ENCODE measurements around the gene UNC93B1. TPM values are rescaled to one million over a fixed set of nuclear protein-coding genes. Genes with fewer than 3 reads are reported as not detected.

The UNC93B1 gene
- total RNA-seq, 1 experiment from 2014 or later = 26.5 TPM

GRCh38 chr11:68013611-68014156, 9.8 kb upstream of the UNC93B1 start:
- no peak overlapping the region for H3K4me3 Mint-ChIP-seq (ENCODE audit: unreplicated experiment)
- intact Hi-C loops (cut with micrococcal nuclease; ENCODE audit: unreplicated experiment) = no loop called here
- CTCF ChIA-PET = interaction anchor here (1.0 kb wide), 1 partner anchor 195 kb away, joined by 4 read pairs; no protein-coding TSS in a partner anchor
- no peak for DNase-seq
- no peaks in the 10 kb centered on the region for H3K9me3 Mint-ChIP-seq (ENCODE audit: unreplicated experiment)
- Histone ChIP-seq H3K27me3 (replicated peaks; ENCODE audit: control insufficient read depth, insufficient read depth, low read length) (no peaks in the 10 kb centered on the region), H3K4me1 (peaks cover 65% of the 10 kb centered on the region), H3K9me3 (no peaks in the 10 kb centered on the region), H3K36me3 (ENCODE audit: control insufficient read depth, insufficient read depth, low read length) (no peaks in the 10 kb centered on the region), H3K4me3 (ENCODE audit: low read depth, low read length) (no peak overlapping the region)
- peaks cover 35% of the 10 kb centered on the region for H3K4me1 Mint-ChIP-seq (ENCODE audit: low read depth, unreplicated experiment)
- no peak for TF ChIP-seq CTCF (IDR thresholded peaks at IDR 0.05; ENCODE audit: insufficient read depth in 1 of 2, low read depth in 1 of 2, low read length in 1 of 2, severe bottlenecking in 1 of 2, unreplicated experiment in 1 of 2)
- BruUV-seq (replicated peaks) = no TSS peak
- peaks cover 7% of the 10 kb centered on the region for H3K36me3 Mint-ChIP-seq (ENCODE audit: insufficient read depth, unreplicated experiment)
- no peaks in the 10 kb centered on the region for H3K27me3 Mint-ChIP-seq (ENCODE audit: insufficient read depth, unreplicated experiment)
- peak overlapping the region; percentile 64 for H3K27ac Mint-ChIP-seq (ENCODE audit: unreplicated experiment)
- POLR2A ChIA-PET = interaction anchor here (0.6 kb wide), 1 partner anchor 10 kb away, joined by 4 read pairs; no protein-coding TSS in a partner anchor

- POLR2A ChIA-PET = interaction anchor here (0.6 kb wide), 1 partner anchor 10 kb away, joined by 4 read pairs; no protein-coding TSS in a partner anchor
- no peak for TF ChIP-seq CTCF (IDR thresholded peaks at IDR 0.05; ENCODE audit: insufficient read depth in 1 of 2, low read depth in 1 of 2, low read length in 1 of 2, severe bottlenecking in 1 of 2, unreplicated experiment in 1 of 2)
- Mint-ChIP-seq H3K9me3 (ENCODE audit: unreplicated experiment) (no peaks in the 10 kb centered on the region), H3K36me3 (ENCODE audit: insufficient read depth, unreplicated experiment) (peaks cover 7% of the 10 kb centered on the region), H3K27ac (ENCODE audit: unreplicated experiment) (peak overlapping the region; percentile 64), H3K27me3 (ENCODE audit: insufficient read depth, unreplicated experiment) (no peaks in the 10 kb centered on the region), H3K4me3 (ENCODE audit: unreplicated experiment) (no peak overlapping the region), H3K4me1 (ENCODE audit: low read depth, unreplicated experiment) (peaks cover 33% of the 10 kb centered on the region)
- no TSS peak for BruUV-seq (replicated peaks)
- Histone ChIP-seq H3K9me3 (no peaks in the 10 kb centered on the region), H3K36me3 (ENCODE audit: control insufficient read depth, insufficient read depth, low read length) (no peaks in the 10 kb centered on the region), H3K4me3 (ENCODE audit: low read depth, low read length) (no peak overlapping the region), H3K27me3 (replicated peaks; ENCODE audit: control insufficient read depth, insufficient read depth, low read length) (no peaks in the 10 kb centered on the region), H3K4me1 (peaks cover 67% of the 10 kb centered on the region)
- DNase-seq = peak; percentile 69 to 87
- CTCF ChIA-PET = interaction anchor here (1.0 kb wide), 1 partner anchor 196 kb away, joined by 4 read pairs; no protein-coding TSS in a partner anchor
- intact Hi-C loops (cut with micrococcal nuclease; ENCODE audit: unreplicated experiment) = no loop called here
These were observed 9.1 kb upstream of the UNC93B1 start for GRCh38 chr11:68012843-68013610.

DNA sequence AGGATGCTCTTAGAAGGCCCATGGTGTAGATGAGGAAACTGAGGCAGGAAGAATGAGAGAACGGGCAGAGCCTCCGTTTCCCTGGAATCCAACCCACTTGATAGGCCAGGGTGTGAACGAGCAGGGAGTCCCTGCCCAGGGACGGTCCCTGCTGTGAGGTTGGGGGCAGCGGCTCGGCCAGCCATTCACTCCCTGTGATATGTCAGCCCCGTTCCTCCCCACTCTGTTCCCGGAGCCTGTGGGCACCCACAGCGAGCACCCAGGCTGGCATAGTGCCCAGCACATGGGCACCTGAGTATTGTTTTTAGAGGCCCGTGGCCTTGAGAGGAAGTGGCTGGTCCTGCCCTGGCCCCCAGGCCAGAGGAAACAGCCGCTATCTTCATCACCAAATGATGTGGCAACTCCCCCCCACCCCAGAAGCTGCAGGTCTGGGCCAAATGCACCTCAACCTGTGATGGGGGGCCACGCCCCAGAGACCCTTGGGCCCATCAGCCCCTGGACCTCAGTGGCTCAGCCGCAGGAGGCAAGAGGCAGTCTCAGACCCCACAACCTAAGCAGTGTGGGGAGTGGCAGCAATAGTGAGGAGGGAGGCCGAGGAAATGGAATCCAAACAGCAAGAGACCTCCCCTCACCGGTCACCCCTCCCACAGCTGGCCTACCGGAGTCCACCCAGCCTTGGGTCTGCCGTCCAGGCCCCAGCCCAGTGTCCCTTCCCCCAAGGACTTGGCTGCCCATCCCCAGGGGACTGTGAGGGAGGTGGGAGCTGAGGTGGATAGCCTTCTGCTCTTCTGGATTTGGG, 8.3 kb upstream of the UNC93B1 start:
- intact Hi-C loops (cut with micrococcal nuclease; ENCODE audit: unreplicated experiment) = no loop called here
- Mint-ChIP-seq H3K9me3 (ENCODE audit: unreplicated experiment) (no peaks in the 10 kb centered on the region), H3K4me1 (ENCODE audit: low read depth, unreplicated experiment) (peaks cover 30% of the 10 kb centered on the region), H3K27ac (ENCODE audit: unreplicated experiment) (peak overlapping the region; percentile 64), H3K36me3 (ENCODE audit: insufficient read depth, unreplicated experiment) (peaks cover 7% of the 10 kb centered on the region), H3K4me3 (ENCODE audit: unreplicated experiment) (no peak overlapping the region), H3K27me3 (ENCODE audit: insufficient read depth, unreplicated experiment) (no peaks in the 10 kb centered on the region)
- peaks cover 64% of the 10 kb centered on the region for H3K4me1 ChIP-seq
- TF ChIP-seq CTCF (IDR thresholded peaks at IDR 0.05; ENCODE audit: insufficient read depth in 1 of 2, low read depth in 1 of 2, low read length in 1 of 2, severe bottlenecking in 1 of 2, unreplicated experiment in 1 of 2) = no peak
- no peaks in the 10 kb centered on the region for H3K9me3 ChIP-seq
- no peaks in the 10 kb centered on the region for H3K36me3 ChIP-seq (ENCODE audit: control insufficient read depth, insufficient read depth, low read length)
- H3K4me3 ChIP-seq (ENCODE audit: low read depth, low read length) = no peak overlapping the region
- ChIA-PET CTCF (interaction anchor here (1.0 kb wide), 1 partner anchor 197 kb away, joined by 4 read pairs; no protein-coding TSS in a partner anchor), POLR2A (no interaction called here)
- no peaks in the 10 kb centered on the region for H3K27me3 ChIP-seq (replicated peaks; ENCODE audit: control insufficient read depth, insufficient read depth, low read length)
- no TSS peak for BruUV-seq (replicated peaks)
- no peak for DNase-seq

All from Caco-2 (cell line).